ENCODE measurements around the gene NLRP3.
"Not testable (repeated sequence)": the region's sequence is repeated elsewhere in the genome, so short reads cannot be mapped to it uniquely, and the experiment has no call there.

The NLRP3 gene

GRCh38 chr1:247472035-247472434 is 56.1 kb downstream of the NLRP3 start:
- no peak for DNase-seq

DNA sequence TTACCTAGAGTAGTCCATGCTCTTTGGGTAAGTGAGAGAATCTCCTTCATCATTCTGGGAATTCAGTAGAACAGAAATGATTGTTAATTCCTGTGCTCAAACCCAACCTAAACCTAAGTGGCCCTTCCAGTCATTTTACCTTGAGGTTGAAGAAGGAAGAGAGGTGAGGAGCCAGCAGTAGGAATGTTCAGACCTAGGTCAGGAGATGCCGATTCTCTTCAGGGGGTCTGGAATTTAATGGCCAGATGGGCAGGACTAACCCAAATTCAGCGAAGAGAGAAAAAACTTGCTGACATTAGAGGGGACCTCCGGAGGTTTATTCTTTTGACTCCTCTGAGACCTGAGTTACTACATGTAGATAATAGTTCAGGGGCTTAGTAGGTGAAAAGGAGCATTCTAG is 58.4 kb downstream of the NLRP3 start:
- no peak for DNase-seq

DNA sequence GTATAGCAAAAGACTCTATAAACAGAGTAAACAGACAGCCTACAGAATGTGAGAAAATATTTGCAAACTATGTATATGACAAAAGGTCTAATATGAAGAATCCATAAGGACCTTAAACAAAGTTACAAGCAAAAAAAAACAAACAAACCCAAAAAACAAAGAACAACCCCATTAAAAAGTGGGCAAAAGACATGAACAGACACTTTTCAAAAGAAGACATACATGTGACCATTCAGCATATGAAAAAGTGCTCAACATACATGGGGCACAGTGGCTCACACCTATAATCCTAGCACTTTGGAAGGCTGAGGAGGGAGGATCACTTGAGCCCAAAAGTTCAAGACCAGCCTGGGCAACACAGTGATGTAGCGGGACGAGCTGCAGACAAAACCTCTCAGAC is 59.8 kb downstream of the NLRP3 start:
- no peak for DNase-seq

GRCh38 chr1:247476328-247477058 is 60.5 kb downstream of the NLRP3 start:
- not testable (repeated sequence) for DNase-seq

DNA sequence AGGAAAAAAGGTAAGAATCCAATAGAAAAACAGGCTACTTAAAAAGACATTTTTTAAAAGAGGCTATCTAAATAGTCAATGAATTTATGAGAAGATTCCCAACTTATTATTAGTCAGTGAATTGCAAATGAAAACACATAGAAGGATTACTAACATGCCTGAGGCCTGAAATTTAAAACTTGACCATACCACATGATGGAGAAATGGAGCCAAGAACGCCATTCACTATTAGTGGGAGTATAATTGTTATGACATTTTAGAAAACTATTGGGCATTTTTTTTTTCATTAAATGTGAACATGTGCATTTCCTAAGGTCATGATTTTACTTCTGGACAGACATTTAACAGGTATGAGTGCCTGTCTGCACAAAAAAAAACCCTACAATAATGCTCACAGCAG is 66.8 kb downstream of the NLRP3 start:
- DNase-seq = no peak

- DNase-seq = no peak
These were observed 71.1 kb downstream of the NLRP3 start for GRCh38 chr1:247487057-247487456.

GRCh38 chr1:247491328-247491727 is 75.4 kb downstream of the NLRP3 start:
- no peak for DNase-seq

DNA sequence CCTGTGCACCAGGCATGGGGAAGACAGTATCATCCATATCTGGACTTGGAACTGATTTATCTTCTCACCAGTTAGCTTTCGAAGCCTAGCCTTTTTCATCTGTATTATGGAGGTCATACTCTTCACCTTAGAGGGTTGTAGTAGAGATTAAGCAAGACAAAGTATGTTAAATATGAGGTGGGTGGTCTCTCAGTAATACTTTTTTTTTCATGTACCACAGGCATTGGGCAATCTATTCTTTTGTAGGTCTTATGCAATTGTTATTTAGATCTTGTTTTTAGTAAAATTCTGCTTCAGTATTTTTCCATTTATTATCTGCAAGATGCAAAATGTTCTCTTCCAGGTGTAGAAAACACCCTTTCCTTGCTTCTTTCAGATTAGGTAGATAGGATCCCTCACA is 77.1 kb downstream of the NLRP3 start:
- DNase-seq = no peak

GRCh38 chr1:247494767-247495166 is 78.8 kb downstream of the NLRP3 start:
- no peak for DNase-seq

DNA sequence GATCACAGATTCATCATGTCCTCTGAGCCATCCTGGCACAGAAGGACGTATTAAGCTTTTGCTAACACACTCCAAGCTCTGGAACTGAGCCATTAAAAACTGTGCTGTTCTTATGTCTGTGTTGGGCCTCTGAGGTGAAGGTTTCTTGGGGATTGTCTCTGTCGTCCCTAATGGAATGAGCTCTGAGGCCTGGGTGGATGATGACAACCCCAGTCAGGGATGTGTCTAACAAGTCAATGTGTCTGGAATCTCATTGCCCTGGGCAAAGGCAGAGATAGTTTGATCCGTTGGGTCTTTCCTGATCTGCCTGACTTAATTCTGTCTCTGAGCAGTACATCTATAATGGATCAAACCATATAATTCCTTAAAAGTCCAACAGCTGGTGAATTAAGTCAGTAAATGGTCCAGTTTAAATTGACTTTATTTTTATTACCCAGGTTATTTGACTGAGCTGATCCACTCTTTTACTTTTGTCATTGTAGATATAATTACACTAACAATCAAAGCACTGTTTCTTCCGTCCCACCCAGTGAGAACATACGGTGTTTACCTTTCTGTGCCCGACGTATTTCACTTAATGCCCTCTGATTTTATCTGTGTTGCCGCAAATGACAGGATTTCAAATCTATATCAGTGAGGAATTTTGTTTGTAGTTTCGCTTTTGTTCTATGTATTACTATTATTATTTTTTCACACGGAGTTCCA is 80.8 kb downstream of the NLRP3 start:
- DNase-seq = no peak

All from NCI-H187 treated with DMSO at 0.1 percent for 48 hours (cell line).